OCI-LY3 (cell line): ENCODE data around the gene ADD3.

Experiments
- H2AFZ ChIP-seq: fragments of 200-600, 300-600 bp; shearing (Covaris generic); 2 replicates; pipeline ENCODE4 v1.6.0; 2014; ENCODE audit warnings: antibody characterized with exemption, low read depth, low read length
- H3K27ac ChIP-seq: fragments of 200-600, 300-600 bp; sonication (generic); 2 replicates; pipeline ENCODE4 v1.5.1; 2014; ENCODE audit warnings: mild to moderate bottlenecking, low read length, moderate library complexity, mixed read lengths
- H3K27me3 ChIP-seq: fragments of 200-600, 300-600 bp; sonication (generic); 2 replicates; pipeline ENCODE4 v1.6.1; 2014; ENCODE audit warnings: low read depth, low read length, mixed read lengths
- H3K36me3 ChIP-seq: fragments of 200-600, 300-600 bp; sonication (generic); replicated peaks from 2 replicates; pipeline ENCODE3; 2014; ENCODE audit warnings: low read depth, low read length, mixed read lengths
- H3K4me1 ChIP-seq: fragments of 300-600, 200-600 bp; sonication (generic); 2 replicates; pipeline ENCODE4 v1.6.1; 2014; ENCODE audit warnings: low read length, mixed read lengths
- H3K4me2 ChIP-seq: fragments of 200-600, 300-600 bp; sonication (generic); 2 replicates; pipeline ENCODE4 v1.6.1; 2014; ENCODE audit warnings: low read length, mixed read lengths
- H3K4me3 ChIP-seq: fragments of 300-600, 200-600 bp; sonication (generic); 2 replicates; pipeline ENCODE4 v1.5.1; 2014; ENCODE audit warnings: antibody characterized with exemption, mild to moderate bottlenecking, low read length, moderate library complexity
- H3K79me2 ChIP-seq: fragments of 300-600, 200-600 bp; shearing (Covaris generic); 2 replicates; pipeline ENCODE4 v1.6.1; 2014; ENCODE audit warnings: mild to moderate bottlenecking, low read length, mixed read lengths
- H3K9ac ChIP-seq: fragments of 300-600, 200-600 bp; shearing (Covaris generic); 2 replicates; pipeline ENCODE4 v1.6.0; 2014; ENCODE audit warnings: mild to moderate bottlenecking, low read length, moderate library complexity
- H3K9me3 ChIP-seq: fragments of 200-600, 300-600 bp; shearing (Covaris generic); 2 replicates; pipeline ENCODE4 v1.6.1; 2014; ENCODE audit warnings: low read length, mixed read lengths; ENCODE audit not compliant: insufficient read depth
- H4K20me1 ChIP-seq: fragments of 200-600, 300-600 bp; sonication (generic); 2 replicates; pipeline ENCODE4 v1.6.1; 2016; ENCODE audit warnings: low read length, mixed read lengths; ENCODE audit not compliant: insufficient read depth
- CTCF ChIP-seq: fragments of 200-600, 300-600 bp; sonication (generic); IDR thresholded peaks from 2 replicates; pipeline ENCODE4 v1.5.1; 2014; ENCODE audit warnings: antibody characterized with exemption, low read length, low read depth
- EZH2phosphoT487 ChIP-seq: fragments of 200-600 bp; shearing (Covaris generic); IDR thresholded peaks from 2 replicates; pipeline ENCODE4 v1.6.1; 2018; ENCODE audit warnings: antibody characterized with exemption, mixed run types, low read depth

The ADD3 gene

GRCh38 chr10:110074758-110075671 lies 67.2 kb downstream of the ADD3 start:
- no peaks in the 10 kb centered on the region for H3K4me1 ChIP-seq
- H3K27ac ChIP-seq, result no peak overlapping the region
- no peak overlapping the region for H3K4me2 ChIP-seq

GRCh38 chr10:110075686-110076085 lies 67.9 kb downstream of the ADD3 start:
- Histone ChIP-seq H3K27ac (no peak overlapping the region), H3K9ac (no peak overlapping the region), H4K20me1 (no peaks in the 10 kb centered on the region)

More at GRCh38 chr10:110074758-110075671, 67.2 kb downstream of the ADD3 start:
- no peaks in the 10 kb centered on the region for H3K9me3 ChIP-seq
- H3K9ac ChIP-seq, result no peak overlapping the region
- H3K79me2 ChIP-seq, result no peaks in the 10 kb centered on the region
- H4K20me1 ChIP-seq, result no peaks in the 10 kb centered on the region
- no peak for TF ChIP-seq CTCF
- TF ChIP-seq EZH2phosphoT487, result no peak
- no peaks in the 10 kb centered on the region for H3K36me3 ChIP-seq
- H3K4me3 ChIP-seq, result no peak overlapping the region
- no peaks in the 10 kb centered on the region for H3K27me3 ChIP-seq
- no peak overlapping the region for H2AFZ ChIP-seq

GRCh38 chr10:110076559-110077318 lies 69.0 kb downstream of the ADD3 start:
- Histone ChIP-seq H3K36me3 (no peaks in the 10 kb centered on the region), H4K20me1 (no peaks in the 10 kb centered on the region), H2AFZ (no peak overlapping the region), H3K9me3 (no peaks in the 10 kb centered on the region), H3K4me3 (no peak overlapping the region), H3K79me2 (no peaks in the 10 kb centered on the region), H3K4me2 (no peak overlapping the region), H3K4me1 (no peaks in the 10 kb centered on the region), H3K27ac (no peak overlapping the region), H3K27me3 (no peaks in the 10 kb centered on the region), H3K9ac (no peak overlapping the region)
- TF ChIP-seq CTCF (no peak), EZH2phosphoT487 (no peak)

More at GRCh38 chr10:110075686-110076085, 67.9 kb downstream of the ADD3 start:
- Histone ChIP-seq H3K4me1 (no peaks in the 10 kb centered on the region), H3K4me3 (no peak overlapping the region), H3K4me2 (no peak overlapping the region), H3K9me3 (no peaks in the 10 kb centered on the region), H3K27me3 (no peaks in the 10 kb centered on the region), H3K36me3 (no peaks in the 10 kb centered on the region), H2AFZ (no peak overlapping the region), H3K79me2 (no peaks in the 10 kb centered on the region)
- no peak for TF ChIP-seq EZH2phosphoT487
- no peak for TF ChIP-seq CTCF
